ENCODE data around the gene COL24A1. TPM values are rescaled to one million over a fixed set of nuclear protein-coding genes. Genes with fewer than 3 reads are reported as not detected.

Gene COL24A1
- polyA plus RNA-seq, 1 experiment: 2.2 TPM

GRCh38 chr1:86069757-86070145 is 86.8 kb downstream of the COL24A1 start:
- TF ChIP-seq CTCF (IDR thresholded peaks at IDR 0.05; ENCODE audit: low read depth, low read length): no peak
- DNase-seq (ENCODE audit: low read depth, low spot score): no peak
- Histone ChIP-seq H3K4me3 (ENCODE audit: low read depth, low read length) (no peak overlapping the region), H3K9me3 (ENCODE audit: control insufficient read depth, insufficient read depth, low read length) (no peaks in the 10 kb centered on the region; the same call in 1 of the 2 replicates), H3K27me3 (ENCODE audit: control insufficient read depth, insufficient read depth, low read length) (no peaks in the 10 kb centered on the region), H3K27ac (ENCODE audit: low read depth, low read length) (no peak overlapping the region)
- ChIA-PET POLR2A (no interaction called here), CTCF (no interaction called here)

- POLR2A ChIA-PET: no interaction called here
- CTCF ChIA-PET: no interaction called here
- H3K4me3 ChIP-seq (ENCODE audit: low read depth, low read length): no peak overlapping the region
- H3K27me3 ChIP-seq (ENCODE audit: control insufficient read depth, insufficient read depth, low read length): no peaks in the 10 kb centered on the region
- no peak for TF ChIP-seq CTCF (IDR thresholded peaks at IDR 0.05; ENCODE audit: low read depth, low read length)
- DNase-seq (ENCODE audit: low read depth, low spot score): no peak
- H3K9me3 ChIP-seq (ENCODE audit: control insufficient read depth, insufficient read depth, low read length): no peaks in the 10 kb centered on the region; the same call in 1 of the 2 replicates
- H3K27ac ChIP-seq (ENCODE audit: low read depth, low read length): no peak overlapping the region
Observed at GRCh38 chr1:86068841-86069756, 87.5 kb downstream of the COL24A1 start.

GRCh38 chr1:86068271-86068721 is 88.3 kb downstream of the COL24A1 start:
- Histone ChIP-seq H3K9me3 (ENCODE audit: control insufficient read depth, insufficient read depth, low read length) (no peaks in the 10 kb centered on the region; the same call in 1 of the 2 replicates), H3K27me3 (ENCODE audit: control insufficient read depth, insufficient read depth, low read length) (no peaks in the 10 kb centered on the region), H3K4me3 (ENCODE audit: low read depth, low read length) (no peak overlapping the region), H3K27ac (ENCODE audit: low read depth, low read length) (peak overlapping the region; percentile 52)
- DNase-seq (ENCODE audit: low read depth, low spot score): no peak
- POLR2A ChIA-PET: no interaction called here
- TF ChIP-seq CTCF (IDR thresholded peaks at IDR 0.05; ENCODE audit: low read depth, low read length): no peak
- CTCF ChIA-PET: no interaction called here

- H3K27me3 ChIP-seq (ENCODE audit: control insufficient read depth, insufficient read depth, low read length): no peaks in the 10 kb centered on the region
- TF ChIP-seq CTCF (IDR thresholded peaks at IDR 0.05; ENCODE audit: low read depth, low read length): no peak
- no peak for DNase-seq (ENCODE audit: low read depth, low spot score)
- POLR2A ChIA-PET: no interaction called here
- no peak overlapping the region for H3K27ac ChIP-seq (ENCODE audit: low read depth, low read length)
- CTCF ChIA-PET: no interaction called here
- no peaks in the 10 kb centered on the region; the same call in 1 of the 2 replicates for H3K9me3 ChIP-seq (ENCODE audit: control insufficient read depth, insufficient read depth, low read length)
- H3K4me3 ChIP-seq (ENCODE audit: low read depth, low read length): no peak overlapping the region
Observed at GRCh38 chr1:86067626-86068025, 88.9 kb downstream of the COL24A1 start.

- no peak for DNase-seq (ENCODE audit: low read depth, low spot score)
- H3K27ac ChIP-seq (ENCODE audit: low read depth, low read length): no peak overlapping the region
- no peak for TF ChIP-seq CTCF (IDR thresholded peaks at IDR 0.05; ENCODE audit: low read depth, low read length)
- no peaks in the 10 kb centered on the region; the same call in 1 of the 2 replicates for H3K9me3 ChIP-seq (ENCODE audit: control insufficient read depth, insufficient read depth, low read length)
- ChIA-PET POLR2A (no interaction called here), CTCF (interaction anchor here (0.7 to 0.9 kb wide), 2 partner anchors 47 to 58 kb away, joined by 3 to 4 read pairs; no protein-coding TSS in a partner anchor)
- no peak overlapping the region for H3K4me3 ChIP-seq (ENCODE audit: low read depth, low read length)
- no peaks in the 10 kb centered on the region for H3K27me3 ChIP-seq (ENCODE audit: control insufficient read depth, insufficient read depth, low read length)
Observed at GRCh38 chr1:86064899-86065298, 91.7 kb downstream of the COL24A1 start.
